ENCODE data around the gene PKN1. TPM values are rescaled to one million over a fixed set of nuclear protein-coding genes. Genes with fewer than 3 reads are reported as not detected.

PKN1 gene
- total and polyA plus RNA-seq, 2 experiments from 2014 or later = 86.8 to 201 TPM

DNA sequence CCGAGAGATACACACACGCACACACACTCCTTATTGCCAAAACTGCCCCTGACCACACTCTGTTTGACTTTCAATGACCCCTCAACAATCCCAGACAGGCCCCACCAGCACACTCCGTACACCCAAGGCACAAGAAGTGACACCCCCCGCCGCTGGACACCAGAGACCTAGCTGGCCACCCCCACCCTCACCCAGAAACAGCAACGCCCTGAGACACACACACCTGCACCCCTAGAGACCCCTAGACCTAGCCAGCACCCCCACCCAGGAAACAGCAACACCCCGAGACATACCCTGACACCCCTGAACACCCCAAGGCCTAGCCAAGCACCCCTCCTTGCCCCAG is 43.2 kb downstream of the PKN1 start (continued):
- TF ChIP-seq, protein P1, sequence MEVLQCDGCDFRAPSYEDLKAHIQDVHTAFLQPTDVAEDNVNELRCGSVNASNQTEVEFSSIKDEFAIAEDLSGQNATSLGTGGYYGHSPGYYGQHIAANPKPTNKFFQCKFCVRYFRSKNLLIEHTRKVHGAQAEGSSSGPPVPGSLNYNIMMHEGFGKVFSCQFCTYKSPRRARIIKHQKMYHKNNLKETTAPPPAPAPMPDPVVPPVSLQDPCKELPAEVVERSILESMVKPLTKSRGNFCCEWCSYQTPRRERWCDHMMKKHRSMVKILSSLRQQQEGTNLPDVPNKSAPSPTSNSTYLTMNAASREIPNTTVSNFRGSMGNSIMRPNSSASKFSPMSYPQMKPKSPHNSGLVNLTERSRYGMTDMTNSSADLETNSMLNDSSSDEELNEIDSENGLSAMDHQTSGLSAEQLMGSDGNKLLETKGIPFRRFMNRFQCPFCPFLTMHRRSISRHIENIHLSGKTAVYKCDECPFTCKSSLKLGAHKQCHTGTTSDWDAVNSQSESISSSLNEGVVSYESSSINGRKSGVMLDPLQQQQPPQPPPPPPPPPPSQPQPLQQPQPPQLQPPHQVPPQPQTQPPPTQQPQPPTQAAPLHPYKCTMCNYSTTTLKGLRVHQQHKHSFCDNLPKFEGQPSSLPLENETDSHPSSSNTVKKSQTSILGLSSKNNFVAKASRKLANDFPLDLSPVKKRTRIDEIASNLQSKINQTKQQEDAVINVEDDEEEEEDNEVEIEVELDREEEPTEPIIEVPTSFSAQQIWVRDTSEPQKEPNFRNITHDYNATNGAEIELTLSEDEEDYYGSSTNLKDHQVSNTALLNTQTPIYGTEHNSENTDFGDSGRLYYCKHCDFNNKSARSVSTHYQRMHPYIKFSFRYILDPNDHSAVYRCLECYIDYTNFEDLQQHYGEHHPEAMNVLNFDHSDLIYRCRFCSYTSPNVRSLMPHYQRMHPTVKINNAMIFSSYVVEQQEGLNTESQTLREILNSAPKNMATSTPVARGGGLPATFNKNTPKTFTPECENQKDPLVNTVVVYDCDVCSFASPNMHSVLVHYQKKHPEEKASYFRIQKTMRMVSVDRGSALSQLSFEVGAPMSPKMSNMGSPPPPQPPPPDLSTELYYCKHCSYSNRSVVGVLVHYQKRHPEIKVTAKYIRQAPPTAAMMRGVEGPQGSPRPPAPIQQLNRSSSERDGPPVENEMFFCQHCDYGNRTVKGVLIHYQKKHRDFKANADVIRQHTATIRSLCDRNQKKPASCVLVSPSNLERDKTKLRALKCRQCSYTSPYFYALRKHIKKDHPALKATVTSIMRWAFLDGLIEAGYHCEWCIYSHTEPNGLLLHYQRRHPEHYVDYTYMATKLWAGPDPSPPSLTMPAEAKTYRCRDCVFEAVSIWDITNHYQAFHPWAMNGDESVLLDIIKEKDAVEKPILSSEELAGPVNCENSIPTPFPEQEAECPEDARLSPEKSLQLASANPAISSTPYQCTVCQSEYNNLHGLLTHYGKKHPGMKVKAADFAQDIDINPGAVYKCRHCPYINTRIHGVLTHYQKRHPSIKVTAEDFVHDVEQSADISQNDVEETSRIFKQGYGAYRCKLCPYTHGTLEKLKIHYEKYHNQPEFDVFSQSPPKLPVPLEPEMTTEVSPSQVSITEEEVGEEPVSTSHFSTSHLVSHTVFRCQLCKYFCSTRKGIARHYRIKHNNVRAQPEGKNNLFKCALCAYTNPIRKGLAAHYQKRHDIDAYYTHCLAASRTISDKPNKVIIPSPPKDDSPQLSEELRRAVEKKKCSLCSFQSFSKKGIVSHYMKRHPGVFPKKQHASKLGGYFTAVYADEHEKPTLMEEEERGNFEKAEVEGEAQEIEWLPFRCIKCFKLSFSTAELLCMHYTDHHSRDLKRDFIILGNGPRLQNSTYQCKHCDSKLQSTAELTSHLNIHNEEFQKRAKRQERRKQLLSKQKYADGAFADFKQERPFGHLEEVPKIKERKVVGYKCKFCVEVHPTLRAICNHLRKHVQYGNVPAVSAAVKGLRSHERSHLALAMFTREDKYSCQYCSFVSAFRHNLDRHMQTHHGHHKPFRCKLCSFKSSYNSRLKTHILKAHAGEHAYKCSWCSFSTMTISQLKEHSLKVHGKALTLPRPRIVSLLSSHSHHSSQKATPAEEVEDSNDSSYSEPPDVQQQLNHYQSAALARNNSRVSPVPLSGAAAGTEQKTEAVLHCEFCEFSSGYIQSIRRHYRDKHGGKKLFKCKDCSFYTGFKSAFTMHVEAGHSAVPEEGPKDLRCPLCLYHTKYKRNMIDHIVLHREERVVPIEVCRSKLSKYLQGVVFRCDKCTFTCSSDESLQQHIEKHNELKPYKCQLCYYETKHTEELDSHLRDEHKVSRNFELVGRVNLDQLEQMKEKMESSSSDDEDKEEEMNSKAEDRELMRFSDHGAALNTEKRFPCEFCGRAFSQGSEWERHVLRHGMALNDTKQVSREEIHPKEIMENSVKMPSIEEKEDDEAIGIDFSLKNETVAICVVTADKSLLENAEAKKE (CRISPR knock-in tag; IDR thresholded peaks at IDR 0.05) = no peak
- TF ChIP-seq, protein P2, sequence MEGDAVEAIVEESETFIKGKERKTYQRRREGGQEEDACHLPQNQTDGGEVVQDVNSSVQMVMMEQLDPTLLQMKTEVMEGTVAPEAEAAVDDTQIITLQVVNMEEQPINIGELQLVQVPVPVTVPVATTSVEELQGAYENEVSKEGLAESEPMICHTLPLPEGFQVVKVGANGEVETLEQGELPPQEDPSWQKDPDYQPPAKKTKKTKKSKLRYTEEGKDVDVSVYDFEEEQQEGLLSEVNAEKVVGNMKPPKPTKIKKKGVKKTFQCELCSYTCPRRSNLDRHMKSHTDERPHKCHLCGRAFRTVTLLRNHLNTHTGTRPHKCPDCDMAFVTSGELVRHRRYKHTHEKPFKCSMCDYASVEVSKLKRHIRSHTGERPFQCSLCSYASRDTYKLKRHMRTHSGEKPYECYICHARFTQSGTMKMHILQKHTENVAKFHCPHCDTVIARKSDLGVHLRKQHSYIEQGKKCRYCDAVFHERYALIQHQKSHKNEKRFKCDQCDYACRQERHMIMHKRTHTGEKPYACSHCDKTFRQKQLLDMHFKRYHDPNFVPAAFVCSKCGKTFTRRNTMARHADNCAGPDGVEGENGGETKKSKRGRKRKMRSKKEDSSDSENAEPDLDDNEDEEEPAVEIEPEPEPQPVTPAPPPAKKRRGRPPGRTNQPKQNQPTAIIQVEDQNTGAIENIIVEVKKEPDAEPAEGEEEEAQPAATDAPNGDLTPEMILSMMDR (conservative IDR thresholded peaks at IDR 0.05; ENCODE audit: low read depth in 2 of 2) = no peak
- TF ChIP-seq NANOG (IDR thresholded peaks at IDR 0.05; ENCODE audit: borderline replicate concordance) = no peak
- no peak for TF ChIP-seq JUNB (IDR thresholded peaks at IDR 0.05; ENCODE audit: unreplicated experiment)
- no peak for TF ChIP-seq STAT1 (IDR thresholded peaks at IDR 0.05; ENCODE audit: unreplicated experiment)
- TF ChIP-seq, protein P3, sequence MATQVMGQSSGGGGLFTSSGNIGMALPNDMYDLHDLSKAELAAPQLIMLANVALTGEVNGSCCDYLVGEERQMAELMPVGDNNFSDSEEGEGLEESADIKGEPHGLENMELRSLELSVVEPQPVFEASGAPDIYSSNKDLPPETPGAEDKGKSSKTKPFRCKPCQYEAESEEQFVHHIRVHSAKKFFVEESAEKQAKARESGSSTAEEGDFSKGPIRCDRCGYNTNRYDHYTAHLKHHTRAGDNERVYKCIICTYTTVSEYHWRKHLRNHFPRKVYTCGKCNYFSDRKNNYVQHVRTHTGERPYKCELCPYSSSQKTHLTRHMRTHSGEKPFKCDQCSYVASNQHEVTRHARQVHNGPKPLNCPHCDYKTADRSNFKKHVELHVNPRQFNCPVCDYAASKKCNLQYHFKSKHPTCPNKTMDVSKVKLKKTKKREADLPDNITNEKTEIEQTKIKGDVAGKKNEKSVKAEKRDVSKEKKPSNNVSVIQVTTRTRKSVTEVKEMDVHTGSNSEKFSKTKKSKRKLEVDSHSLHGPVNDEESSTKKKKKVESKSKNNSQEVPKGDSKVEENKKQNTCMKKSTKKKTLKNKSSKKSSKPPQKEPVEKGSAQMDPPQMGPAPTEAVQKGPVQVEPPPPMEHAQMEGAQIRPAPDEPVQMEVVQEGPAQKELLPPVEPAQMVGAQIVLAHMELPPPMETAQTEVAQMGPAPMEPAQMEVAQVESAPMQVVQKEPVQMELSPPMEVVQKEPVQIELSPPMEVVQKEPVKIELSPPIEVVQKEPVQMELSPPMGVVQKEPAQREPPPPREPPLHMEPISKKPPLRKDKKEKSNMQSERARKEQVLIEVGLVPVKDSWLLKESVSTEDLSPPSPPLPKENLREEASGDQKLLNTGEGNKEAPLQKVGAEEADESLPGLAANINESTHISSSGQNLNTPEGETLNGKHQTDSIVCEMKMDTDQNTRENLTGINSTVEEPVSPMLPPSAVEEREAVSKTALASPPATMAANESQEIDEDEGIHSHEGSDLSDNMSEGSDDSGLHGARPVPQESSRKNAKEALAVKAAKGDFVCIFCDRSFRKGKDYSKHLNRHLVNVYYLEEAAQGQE (IDR thresholded peaks at IDR 0.05; ENCODE audit: unreplicated experiment) = no peak
- no peak for TF ChIP-seq POLR2AphosphoS5 (IDR thresholded peaks at IDR 0.05; ENCODE audit: low read depth)
- TF ChIP-seq, protein P4, sequence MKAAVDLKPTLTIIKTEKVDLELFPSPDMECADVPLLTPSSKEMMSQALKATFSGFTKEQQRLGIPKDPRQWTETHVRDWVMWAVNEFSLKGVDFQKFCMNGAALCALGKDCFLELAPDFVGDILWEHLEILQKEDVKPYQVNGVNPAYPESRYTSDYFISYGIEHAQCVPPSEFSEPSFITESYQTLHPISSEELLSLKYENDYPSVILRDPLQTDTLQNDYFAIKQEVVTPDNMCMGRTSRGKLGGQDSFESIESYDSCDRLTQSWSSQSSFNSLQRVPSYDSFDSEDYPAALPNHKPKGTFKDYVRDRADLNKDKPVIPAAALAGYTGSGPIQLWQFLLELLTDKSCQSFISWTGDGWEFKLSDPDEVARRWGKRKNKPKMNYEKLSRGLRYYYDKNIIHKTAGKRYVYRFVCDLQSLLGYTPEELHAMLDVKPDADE (IDR thresholded peaks at IDR 0.05) = no peak
- TF ChIP-seq EZH2phosphoT487 (IDR thresholded peaks at IDR 0.05; ENCODE audit: unreplicated experiment) = no peak
